Esophagus muscularis mucosa (tissue), 4 donors: ENCODE measurements around the gene VTI1A. TPM values are rescaled to one million over a fixed set of nuclear protein-coding genes. Genes with fewer than 3 reads are reported as not detected.
"Not testable (repeated sequence)": the region's sequence is repeated elsewhere in the genome, so short reads cannot be mapped to it uniquely, and the experiment has no call there.

Experiments used
- DNase-seq: peaks from one replicate; pipeline ENCODE4 v3.0.0-alpha.2; 2017; ENCODE audit errors: extremely low spot score
- H3K27ac ChIP-seq, 4 donors: fragments of 200-600 bp; sonication (generic); replicated peaks in 1 of 4; 1 replicate in 3 of 4; 2 replicates in 1 of 4; pipeline ENCODE4 v1.5.1; 2016 to 2019; ENCODE audit warnings: mild to moderate bottlenecking in 1 of 4
- H3K27me3 ChIP-seq, 4 donors: fragments of 200-600 bp; sonication (generic); one replicate each; pipeline versions ENCODE4 v1.5.1 to v1.6.0; 2016 to 2019
- H3K36me3 ChIP-seq, 4 donors: fragments of 200-600 bp; sonication (generic); one replicate each; pipeline ENCODE4 v1.5.1; 2016 to 2019
- H3K4me1 ChIP-seq, 4 donors: fragments of 200-600 bp; sonication (generic); one replicate each; pipeline ENCODE4 v1.5.1; 2016 to 2019
- H3K4me3 ChIP-seq, 4 donors: fragments of 200-600 bp; sonication (generic); 1 replicate in 2 of 4; 2 replicates in 2 of 4; pipeline ENCODE4 v1.5.1; 2016 to 2019; ENCODE audit warnings: mild to moderate bottlenecking in 4 of 4, moderate library complexity in 1 of 4
- H3K9me3 ChIP-seq, 4 donors: fragments of 200-600 bp; sonication (generic); 1 replicate in 3 of 4; 2 replicates in 1 of 4; pipeline ENCODE4 v1.5.1; 2016 to 2019
- CTCF ChIP-seq, 3 experiments: fragments of 200-600 bp in 2 of 3; fragments of 450-650 bp in 1 of 3; sonication (generic) in 2 of 3; IDR thresholded peaks; one replicate each; pipeline ENCODE4 v1.5.1; 2017 to 2019; ENCODE audit warnings: antibody characterized with exemption in 3 of 3, mild to moderate bottlenecking in 2 of 3, moderate library complexity in 1 of 3
- EP300 ChIP-seq: sonication (generic); formaldehyde crosslinking; IDR thresholded peaks from one replicate; pipeline ENCODE4 v1.6.1; 2017; ENCODE audit warnings: antibody characterized with exemption
- POLR2A ChIP-seq: fragments of 450-650 bp; IDR thresholded peaks from one replicate; pipeline ENCODE4 v1.6.1; 2017; ENCODE audit warnings: antibody characterized with exemption, moderate library complexity, mild to moderate bottlenecking, low read depth
- POLR2AphosphoS5 ChIP-seq, 2 donors: sonication (generic); formaldehyde crosslinking; IDR thresholded peaks; one replicate each; pipeline ENCODE4 v1.6.1; 2017; ENCODE audit warnings: antibody characterized with exemption in 2 of 2
- WGBS: methylation state at CpG from one replicate; pipeline ENCODE4 v1.1.5; 2018; 5-methylcytosine and 5-hydroxymethylcytosine counted together
- intact Hi-C: fragments of 100-400 bp; cut with DNase I; formaldehyde crosslinking; loops from one replicate; pipeline ENCODE4 v1.15.1; 2023
- total RNA-seq, 4 donors: library from RNA; depleted of rRNA; stranded (reverse); fragments of >200 nt; gene quantifications; one replicate each; pipeline versions ENCODE4 v1.1.0 to v1.2.1, GENCODE V29; 2016

VTI1A gene
- total RNA-seq, 4 donors from 2014 or later, result 27.6 to 42.7 (median 33.8) TPM

GRCh38 chr10:112724404-112724991 lies 277.5 kb downstream of the VTI1A start:
- H3K4me3 ChIP-seq, result no peak overlapping the region
- 90% methylated on average over 2 of the region's 2 CpGs for WGBS
- no peaks in the 10 kb centered on the region for H3K9me3 ChIP-seq
- DNase-seq, result no peak
- no peaks in the 10 kb centered on the region for H3K36me3 ChIP-seq
- no peak for TF ChIP-seq CTCF (IDR thresholded peaks at IDR 0.05)
- TF ChIP-seq POLR2A, result no peak
- TF ChIP-seq EP300, result no peak
- TF ChIP-seq POLR2AphosphoS5 (IDR thresholded peaks at IDR 0.05), result no peak
- H3K4me1 ChIP-seq, result no peaks in the 10 kb centered on the region
- H3K27me3 ChIP-seq, result no peaks in the 10 kb centered on the region
- no peak overlapping the region for H3K27ac ChIP-seq
- intact Hi-C loops, result no loop called here

DNA sequence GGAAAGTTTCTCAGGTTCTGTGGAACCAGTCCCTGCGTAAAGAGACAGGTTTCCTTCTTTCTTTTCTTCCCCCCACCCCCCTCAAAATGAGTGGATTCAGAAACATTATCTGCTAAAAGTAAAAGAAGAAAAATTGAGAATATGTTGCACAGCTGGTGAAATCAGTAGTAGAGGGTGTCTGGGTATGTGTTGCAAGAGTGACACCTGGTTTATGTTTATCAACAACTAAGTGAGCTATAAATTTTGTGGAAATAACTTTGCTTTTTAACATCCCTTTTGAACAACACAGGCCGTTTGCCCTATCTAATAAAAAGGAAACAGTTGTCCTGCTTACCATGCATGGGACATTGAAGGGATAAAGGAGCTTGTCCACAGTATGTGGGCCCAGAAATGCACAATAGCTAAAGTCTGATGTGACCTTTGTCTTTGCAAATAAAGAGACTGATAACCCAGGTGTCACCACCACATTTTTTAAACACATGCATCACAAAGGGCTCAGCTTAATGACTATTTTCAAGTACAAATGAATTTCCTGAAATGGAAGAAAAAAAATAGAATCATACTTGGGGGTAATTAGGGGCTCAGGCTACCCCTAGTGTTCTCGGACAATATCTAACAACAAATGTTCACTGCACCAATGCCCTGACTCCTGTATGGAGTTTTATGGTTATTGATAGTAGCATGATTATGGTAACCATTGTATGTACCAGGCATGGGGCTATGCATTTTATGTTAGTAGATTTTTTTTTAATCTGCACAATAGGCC lies 281.3 kb downstream of the VTI1A start:
- no peak overlapping the region for H3K27ac ChIP-seq
- WGBS, result 88% methylated on average over 3 of the region's 3 CpGs
- no peaks in the 10 kb centered on the region for H3K27me3 ChIP-seq
- H3K36me3 ChIP-seq, result no peaks in the 10 kb centered on the region
- intact Hi-C loops, result no loop called here
- no peak overlapping the region for H3K4me3 ChIP-seq
- no peaks in the 10 kb centered on the region for H3K9me3 ChIP-seq
- peaks cover 0 to 10% (median 8%) of the 10 kb centered on the region in 4 donors for H3K4me1 ChIP-seq
- no peak for DNase-seq
- TF ChIP-seq EP300 (no peak), POLR2A (no peak), POLR2AphosphoS5 (IDR thresholded peaks at IDR 0.05) (no peak), CTCF (IDR thresholded peaks at IDR 0.05) (no peak)

DNA sequence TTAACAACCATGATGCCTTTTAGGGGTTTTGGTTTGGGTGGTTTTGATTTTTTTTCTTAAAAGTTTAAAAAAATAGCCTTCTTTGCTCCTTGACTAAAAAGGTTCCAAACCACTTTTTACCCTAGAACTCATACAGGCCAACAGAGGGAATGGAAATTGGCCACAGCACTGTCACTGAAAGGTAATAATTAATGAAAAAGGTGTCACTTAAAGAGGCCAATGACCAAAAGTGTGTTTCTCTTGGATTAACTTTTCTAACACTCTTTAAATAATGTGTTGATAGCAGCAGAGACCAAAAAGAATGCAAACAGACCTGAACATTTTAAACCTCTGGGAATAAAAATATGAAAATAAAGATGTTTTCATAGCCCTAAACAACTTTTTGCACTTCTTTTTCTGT lies 282.0 kb downstream of the VTI1A start:
- no peak overlapping the region for H3K27ac ChIP-seq
- H3K36me3 ChIP-seq, result no peaks in the 10 kb centered on the region
- H3K27me3 ChIP-seq, result no peaks in the 10 kb centered on the region
- TF ChIP-seq EP300, result no peak
- no peak for TF ChIP-seq CTCF (IDR thresholded peaks at IDR 0.05)
- intact Hi-C loops, result no loop called here
- DNase-seq, result no peak
- H3K9me3 ChIP-seq, result no peaks in the 10 kb centered on the region
- peaks cover 0 to 10% (median 8%) of the 10 kb centered on the region in 4 donors for H3K4me1 ChIP-seq
- no peak overlapping the region for H3K4me3 ChIP-seq

DNA sequence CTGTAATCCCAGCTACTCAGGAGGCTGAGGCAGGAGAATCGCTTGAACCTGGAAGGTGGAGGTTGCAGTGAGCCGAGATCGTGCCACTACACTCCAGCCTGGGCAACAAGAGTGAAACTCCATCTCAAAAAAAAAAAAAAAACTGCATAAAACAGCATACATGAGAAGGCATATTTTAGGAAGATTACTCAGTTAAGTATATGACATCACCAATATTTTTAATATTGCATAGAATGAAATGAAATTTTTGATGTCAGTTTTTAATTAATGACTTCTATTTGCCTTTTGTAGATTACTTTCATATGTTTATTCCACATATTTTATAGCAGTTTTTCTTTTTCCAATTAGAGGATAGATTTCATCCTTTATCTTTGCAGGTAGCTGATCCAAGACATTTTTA lies 284.4 kb downstream of the VTI1A start:
- DNase-seq, H3K4me3 ChIP-seq, H3K27me3 ChIP-seq, H3K9me3 ChIP-seq, H3K36me3 ChIP-seq, H3K27ac ChIP-seq, intact Hi-C loops, H3K4me1 ChIP-seq: not testable (repeated sequence)
- WGBS, result 94% methylated on average over 3 of the region's 3 CpGs

DNA sequence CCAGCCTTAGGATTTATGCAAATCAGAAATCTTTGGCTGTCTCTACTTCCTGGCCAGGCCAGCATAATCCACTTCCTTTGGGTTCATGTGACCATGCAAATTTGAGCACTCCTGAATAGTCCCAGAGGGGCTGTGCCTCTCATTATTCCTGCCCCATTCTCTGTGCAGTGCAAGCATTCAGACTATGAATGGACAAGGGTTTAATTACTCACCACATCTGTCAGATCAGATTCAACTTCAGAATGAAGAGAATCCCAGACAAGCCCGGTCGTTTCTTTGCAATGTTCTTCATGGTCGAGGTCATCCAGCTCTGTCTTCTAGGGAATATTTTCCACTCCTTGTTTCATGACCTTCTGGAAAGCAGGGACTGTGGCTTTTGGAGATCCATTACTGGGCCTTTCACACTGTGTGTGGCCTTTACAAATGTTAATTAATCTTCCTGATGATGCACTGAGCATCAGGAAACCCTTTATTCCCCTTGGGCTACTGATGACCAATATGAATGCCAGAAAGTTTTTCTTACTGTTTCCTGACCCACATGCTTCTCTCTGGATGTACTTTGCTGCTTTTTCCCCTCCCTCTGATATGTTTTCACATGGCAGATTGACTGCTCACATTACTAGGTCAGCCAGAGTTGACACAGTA lies 285.4 kb downstream of the VTI1A start:
- H3K27ac ChIP-seq, result no peak overlapping the region
- H3K4me3 ChIP-seq, result no peak overlapping the region
- intact Hi-C loops, result no loop called here
- TF ChIP-seq POLR2A (no peak), EP300 (no peak), CTCF (IDR thresholded peaks at IDR 0.05) (no peak), POLR2AphosphoS5 (IDR thresholded peaks at IDR 0.05) (no peak)
- H3K9me3 ChIP-seq, result no peaks in the 10 kb centered on the region
- H3K36me3 ChIP-seq, result no peaks in the 10 kb centered on the region
- no peak for DNase-seq
- H3K27me3 ChIP-seq, result no peaks in the 10 kb centered on the region
- 62% methylated on average over 3 of the region's 3 CpGs for WGBS
- H3K4me1 ChIP-seq, result peaks cover 0 to 10% (median 8%) of the 10 kb centered on the region in 4 donors
